ENCODE measurements around the gene EOLA2.

EOLA2 gene

GRCh38 chrX:149938427-149938880, at the start of gene EOLA2:
Gene EOLA2 (minus strand): TSS chrX:149938491. CDS start chrX:149933874, 4,617 bp downstream.
- H3K4me3 ChIP-seq (ENCODE audit: low read depth, low read length): peak within 1 kb of the TSS; percentile 79
- TF ChIP-seq CTCF (IDR thresholded peaks at IDR 0.05; ENCODE audit: low read depth, low read length, missing control alignments): peak; percentile 47

GRCh38 chrX:149987613-149988012, 49.3 kb upstream of the EOLA2 start:
- TF ChIP-seq CTCF (IDR thresholded peaks at IDR 0.05; ENCODE audit: low read depth, low read length, missing control alignments): no peak
- no peak for DNase-seq (ENCODE audit: low read depth)
- no peak overlapping the region for H3K4me3 ChIP-seq (ENCODE audit: low read depth, low read length)

More at GRCh38 chrX:149938427-149938880, at the start of gene EOLA2:
- peak; percentile 95 for DNase-seq (ENCODE audit: low read depth)

GRCh38 chrX:149984411-149984810, 46.1 kb upstream of the EOLA2 start:
- H3K4me3 ChIP-seq (ENCODE audit: low read depth, low read length): no peak overlapping the region
- no peak for DNase-seq (ENCODE audit: low read depth)
- no peak for TF ChIP-seq CTCF (IDR thresholded peaks at IDR 0.05; ENCODE audit: low read depth, low read length, missing control alignments)

- no peak for TF ChIP-seq CTCF (IDR thresholded peaks at IDR 0.05; ENCODE audit: low read depth, low read length, missing control alignments)
- DNase-seq (ENCODE audit: low read depth): no peak
- H3K4me3 ChIP-seq (ENCODE audit: low read depth, low read length): no peak overlapping the region
Observed at GRCh38 chrX:149982310-149982709, 44.0 kb upstream of the EOLA2 start.

- TF ChIP-seq CTCF (IDR thresholded peaks at IDR 0.05; ENCODE audit: low read depth, low read length, missing control alignments): no peak
- no peak for DNase-seq (ENCODE audit: low read depth)
- no peak overlapping the region for H3K4me3 ChIP-seq (ENCODE audit: low read depth, low read length)
Observed at GRCh38 chrX:149979126-149979644, 40.9 kb upstream of the EOLA2 start.

GRCh38 chrX:149962859-149963757, 24.8 kb upstream of the EOLA2 start:
- no peak overlapping the region for H3K4me3 ChIP-seq (ENCODE audit: low read depth, low read length)
- peak; percentile 62 for TF ChIP-seq CTCF (IDR thresholded peaks at IDR 0.05; ENCODE audit: low read depth, low read length, missing control alignments)
- no peak for DNase-seq (ENCODE audit: low read depth)

Data from GM12864 (cell line).